A673 (cell line): ENCODE results near the gene DDX50. TPM values are rescaled to one million over a fixed set of nuclear protein-coding genes. Genes with fewer than 3 reads are reported as not detected.

Experiments
- BruUV-seq: library from RNA; stranded (reverse); fragments of 400-500 nt; replicated peaks from 2 replicates; lab custom pipeline; 2021; lab: Mats Ljungman, UMichigan
- CTCF ChIA-PET: fragments of 300-600 bp; sonication (Branson Sonifier 250); formaldehyde crosslinking; loops from one replicate; lab custom pipeline; 2022; ENCODE audit warnings: antibody characterized with exemption; lab: Charles Lee
- POLR2A ChIA-PET: fragments of 300-600 bp; sonication (Branson Sonifier 250); formaldehyde crosslinking; loops from one replicate; lab custom pipeline; 2022; ENCODE audit warnings: antibody characterized with exemption; ENCODE audit not compliant: low non-redundant PET; lab: Charles Lee
- DNase-seq: peaks from one replicate; pipeline ENCODE4 v3.0.0-alpha.2; 2015; ENCODE audit warnings: low spot score
- H3K27ac ChIP-seq: fragments of 200-600 bp; sonication (generic); 2 replicates; pipeline ENCODE4 v1.5.1; 2016; ENCODE audit warnings: mixed run types, low read depth, mild to moderate bottlenecking, mixed read lengths, antibody characterized with exemption, low read length; ENCODE audit not compliant: poor library complexity, severe bottlenecking
- H3K27me3 ChIP-seq: fragments of 200-600 bp; sonication (generic); replicated peaks from 2 replicates; pipeline ENCODE4 v1.6.1; 2017; ENCODE audit warnings: mixed run types, low read depth, mild to moderate bottlenecking, mixed read lengths, antibody characterized with exemption, low read length; ENCODE audit not compliant: insufficient read depth, poor library complexity
- H3K36me3 ChIP-seq: fragments of 200-600 bp; sonication (generic); 2 replicates; pipeline ENCODE4 v1.6.1; 2016; ENCODE audit warnings: mixed run types, mild to moderate bottlenecking, mixed read lengths, antibody characterized with exemption, low read length; ENCODE audit not compliant: insufficient read depth, poor library complexity, severe bottlenecking
- H3K4me1 ChIP-seq: fragments of 200-600 bp; sonication (generic); 2 replicates; pipeline ENCODE4 v1.6.1; 2017; ENCODE audit warnings: mixed run types, mild to moderate bottlenecking, mixed read lengths, antibody characterized with exemption, low read length; ENCODE audit not compliant: insufficient read depth, poor library complexity, severe bottlenecking
- H3K4me3 ChIP-seq: fragments of 200-600 bp; sonication (generic); 2 replicates; pipeline ENCODE4 v1.5.1; 2016; ENCODE audit warnings: low read depth, mixed run types, mild to moderate bottlenecking, mixed read lengths, low read length; ENCODE audit not compliant: poor library complexity, severe bottlenecking
- H3K9me3 ChIP-seq: fragments of 200-600 bp; sonication (generic); 2 replicates; pipeline ENCODE4 v1.6.1; 2016; ENCODE audit warnings: mixed run types, low read depth, mild to moderate bottlenecking, mixed read lengths, antibody characterized with exemption, low read length; ENCODE audit not compliant: poor library complexity, severe bottlenecking
- EZH2 ChIP-seq: fragments of 200-600 bp; sonication (generic); IDR thresholded peaks from 2 replicates; pipeline ENCODE4 v1.6.1; 2017; ENCODE audit warnings: borderline replicate concordance, low read depth, mild to moderate bottlenecking, mixed read lengths, antibody characterized with exemption, low read length; ENCODE audit not compliant: poor library complexity, severe bottlenecking
- intact Hi-C: fragments of 100-400 bp; cut with micrococcal nuclease; formaldehyde crosslinking; loops from one replicate; pipeline ENCODE4 v1.10.0; 2022; ENCODE audit not compliant: unreplicated experiment
- total RNA-seq: library from RNA; stranded (reverse); gene quantifications from 2 replicates; pipeline ENCODE4 v1.2.3, GENCODE V29; 2021
- TF ChIP-seq, protein P1 (sequence below): fragments of 300-800, 200-600 bp; sonication (generic); conservative IDR thresholded peaks from 2 replicates; pipeline ENCODE4 v1.5.1; 2017; ENCODE audit warnings: low read depth, mild to moderate bottlenecking, antibody characterized with exemption, low read length, moderate library complexity, mixed read lengths

Gene DDX50
- total RNA-seq, 1 experiment from 2014 or later, result 46.1 TPM

DNA sequence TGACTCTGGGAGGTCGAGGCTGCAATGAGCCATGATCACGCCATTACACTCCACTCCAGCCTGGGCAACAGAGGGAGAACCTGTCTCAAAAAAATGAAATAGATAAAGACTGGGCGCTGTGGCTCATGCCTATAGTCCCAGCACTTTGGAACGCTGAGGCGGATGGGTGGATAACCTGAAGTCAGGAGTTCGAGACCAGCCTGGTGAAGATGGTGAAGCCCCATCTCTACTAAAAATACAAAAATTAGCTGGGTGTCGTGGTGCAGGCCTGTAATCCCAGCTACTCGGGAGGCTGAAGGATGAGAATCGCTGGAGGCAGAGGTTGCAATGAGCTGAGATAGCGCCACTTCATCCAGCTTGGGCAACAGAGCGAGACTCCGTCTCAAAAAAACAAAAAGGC, 53.8 kb downstream of the DDX50 start:
- Histone ChIP-seq H3K4me1 (no peaks in the 10 kb centered on the region), H3K27ac (no peak overlapping the region), H3K9me3 (no peaks in the 10 kb centered on the region), H3K36me3 (peaks cover 11% of the 10 kb centered on the region), H3K27me3 (no peaks in the 10 kb centered on the region), H3K4me3 (peak overlapping the region; percentile 74)
- intact Hi-C loops, result loop anchor here (5.0 kb wide), 1 partner anchor 53 kb away; the partner anchor contains the start of gene DDX50
- ChIA-PET CTCF (interaction anchor here (1.2 kb wide), 1 partner anchor 458 kb away, joined by 3 read pairs; no protein-coding TSS in a partner anchor), POLR2A (no interaction called here)
- BruUV-seq, result no TSS peak
- TF ChIP-seq, protein P1, sequence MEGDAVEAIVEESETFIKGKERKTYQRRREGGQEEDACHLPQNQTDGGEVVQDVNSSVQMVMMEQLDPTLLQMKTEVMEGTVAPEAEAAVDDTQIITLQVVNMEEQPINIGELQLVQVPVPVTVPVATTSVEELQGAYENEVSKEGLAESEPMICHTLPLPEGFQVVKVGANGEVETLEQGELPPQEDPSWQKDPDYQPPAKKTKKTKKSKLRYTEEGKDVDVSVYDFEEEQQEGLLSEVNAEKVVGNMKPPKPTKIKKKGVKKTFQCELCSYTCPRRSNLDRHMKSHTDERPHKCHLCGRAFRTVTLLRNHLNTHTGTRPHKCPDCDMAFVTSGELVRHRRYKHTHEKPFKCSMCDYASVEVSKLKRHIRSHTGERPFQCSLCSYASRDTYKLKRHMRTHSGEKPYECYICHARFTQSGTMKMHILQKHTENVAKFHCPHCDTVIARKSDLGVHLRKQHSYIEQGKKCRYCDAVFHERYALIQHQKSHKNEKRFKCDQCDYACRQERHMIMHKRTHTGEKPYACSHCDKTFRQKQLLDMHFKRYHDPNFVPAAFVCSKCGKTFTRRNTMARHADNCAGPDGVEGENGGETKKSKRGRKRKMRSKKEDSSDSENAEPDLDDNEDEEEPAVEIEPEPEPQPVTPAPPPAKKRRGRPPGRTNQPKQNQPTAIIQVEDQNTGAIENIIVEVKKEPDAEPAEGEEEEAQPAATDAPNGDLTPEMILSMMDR, result no peak
- no peak for TF ChIP-seq EZH2
- DNase-seq, result no peak

DNA sequence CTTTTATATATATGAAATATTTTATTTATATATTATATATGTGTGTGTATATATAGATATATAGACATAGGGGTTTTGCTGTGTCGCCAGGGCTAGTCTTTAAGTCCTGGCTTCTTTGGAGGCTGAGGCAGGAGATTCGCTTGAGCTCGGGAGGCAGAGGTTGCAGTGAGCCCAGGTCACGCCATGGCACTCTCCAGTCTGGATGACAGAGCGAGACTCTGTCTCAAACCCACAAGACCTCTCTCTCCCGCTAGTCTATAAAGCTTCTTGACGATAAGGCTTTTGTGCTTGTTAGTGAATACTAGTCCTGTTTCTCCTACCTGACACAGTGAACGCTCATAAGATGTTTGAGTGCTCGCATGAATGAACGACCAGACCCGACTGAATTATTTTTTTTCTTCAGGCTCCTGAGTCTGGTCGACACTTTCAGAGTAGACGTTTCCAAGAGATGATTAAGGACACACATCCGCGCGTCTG, 54.3 kb downstream of the DDX50 start:
- POLR2A ChIA-PET, result interaction anchor here (0.6 kb wide), 1 partner anchor 25 kb away, joined by 3 read pairs; no protein-coding TSS in a partner anchor
- Histone ChIP-seq H3K9me3 (no peaks in the 10 kb centered on the region), H3K27me3 (no peaks in the 10 kb centered on the region), H3K4me3 (peak overlapping the region; percentile 74), H3K36me3 (peaks cover 16% of the 10 kb centered on the region), H3K4me1 (no peaks in the 10 kb centered on the region), H3K27ac (peak overlapping the region; percentile 86)
- intact Hi-C loops, result loop anchor here (5.0 kb wide), 1 partner anchor 53 kb away; the partner anchor contains the start of gene DDX50
- CTCF ChIA-PET, result interaction anchor here (0.6 to 1.2 kb wide), 2 partner anchors 137 to 458 kb away, joined by 3 to 4 read pairs; no protein-coding TSS in a partner anchor
- no peak for DNase-seq
- TSS peak; percentile 89 for BruUV-seq
- no peak for TF ChIP-seq EZH2
- TF ChIP-seq, protein P1, result no peak

DNA sequence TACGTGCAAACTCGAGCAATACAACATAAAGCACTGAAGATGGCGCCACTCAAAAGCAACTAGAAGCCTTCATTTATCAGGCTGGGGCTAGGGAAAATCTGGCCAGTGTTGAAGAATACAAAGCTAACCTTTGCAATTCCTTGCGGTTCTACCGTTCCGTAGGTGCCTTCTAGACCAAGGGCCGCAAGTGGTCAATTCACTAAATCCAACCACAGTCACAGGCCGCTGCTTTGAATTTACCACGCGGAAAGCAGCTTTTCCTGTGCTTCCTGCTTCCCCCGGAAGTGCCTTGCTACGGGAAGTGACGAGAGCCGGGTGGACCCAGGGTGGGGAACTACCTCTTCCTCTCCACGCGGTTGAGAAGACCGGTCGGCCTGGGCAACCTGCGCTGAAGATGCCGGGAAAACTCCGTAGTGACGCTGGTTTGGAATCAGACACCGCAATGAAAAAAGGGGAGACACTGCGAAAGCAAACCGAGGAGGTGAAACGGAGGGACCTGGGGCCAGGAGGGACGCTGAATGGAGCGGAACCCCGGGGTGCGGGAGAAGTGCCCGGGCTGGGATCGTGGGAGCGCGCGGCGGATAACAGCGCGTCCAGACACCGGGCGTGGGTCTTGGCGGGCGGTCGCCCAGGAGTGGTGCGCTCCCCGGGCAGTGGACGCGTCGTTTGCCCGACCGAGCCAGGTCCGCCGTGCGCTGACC, 54.9 kb downstream of the DDX50 start, which contains the start of gene DDX21:
DDX21 (plus strand) TSS at position 339 of the 701 bp plus-strand sequence; CDS start at position 395, 56 bp downstream.
- CTCF ChIA-PET, result interaction anchor here (0.6 to 1.2 kb wide), 2 partner anchors 137 to 457 kb away, joined by 3 to 4 read pairs; no protein-coding TSS in a partner anchor
- peak within 1 kb of the TSS; percentile 74 for H3K4me3 ChIP-seq
- peaks cover 20% of the 10 kb centered on the region for H3K36me3 ChIP-seq
- H3K4me1 ChIP-seq, result no peaks in the 10 kb centered on the region
- POLR2A ChIA-PET, result interaction anchor here (0.6 kb wide), 1 partner anchor 26 kb away, joined by 3 read pairs; no protein-coding TSS in a partner anchor
- TF ChIP-seq, protein P1, result peak; percentile 79
- no peak for TF ChIP-seq EZH2
- H3K27ac ChIP-seq, result peak within 1 kb of the TSS; percentile 86
- intact Hi-C loops, result loop anchor here (5.0 kb wide), 1 partner anchor 54 kb away; the partner anchor contains the start of gene DDX50
- no peaks in the 10 kb centered on the region for H3K27me3 ChIP-seq
- DNase-seq, result peak; percentile 97
- no peaks in the 10 kb centered on the region for H3K9me3 ChIP-seq
- BruUV-seq, result TSS peak; percentile 61
